Lower lobe of right lung (tissue), 2 donors: ENCODE data around the gene AKAP10. TPM values are rescaled to one million over a fixed set of nuclear protein-coding genes. Genes with fewer than 3 reads are reported as not detected.
A peak's percentile ranks its signal among the peaks of the same experiment; 100 is the strongest.
"Not testable (repeated sequence)": the region's sequence is repeated elsewhere in the genome, so short reads cannot be mapped to it uniquely, and the experiment has no call there.

Experiments used
- ATAC-seq, 2 donors: fragments of 200-7000 bp; cut with Tn5 transposase; one replicate each; pipeline ENCODE4 v1.9.1; 2020 to 2022; ENCODE audit warnings: mild to moderate bottlenecking in 2 of 2, moderate library complexity in 2 of 2
- DNase-seq: peaks from one replicate; pipeline ENCODE4 v3.0.0-alpha.2; 2020
- H3K27ac ChIP-seq: fragments of 200-600 bp; one replicate; pipeline ENCODE4 v1.8.0; 2022
- H3K27me3 ChIP-seq: fragments of 200-600 bp; one replicate; pipeline ENCODE4 v1.8.0; 2022; ENCODE audit warnings: low read depth
- H3K36me3 ChIP-seq: fragments of 200-600 bp; one replicate; pipeline ENCODE4 v1.8.0; 2022; ENCODE audit warnings: mild to moderate bottlenecking
- H3K4me1 ChIP-seq: fragments of 200-600 bp; one replicate; pipeline ENCODE4 v1.8.0; 2022
- H3K4me3 ChIP-seq: fragments of 200-600 bp; one replicate; pipeline ENCODE4 v1.8.0; 2022; ENCODE audit warnings: mild to moderate bottlenecking
- H3K9me3 ChIP-seq: fragments of 200-600 bp; one replicate; pipeline ENCODE4 v1.8.0; 2022
- CTCF ChIP-seq: fragments of 200-600 bp; IDR thresholded peaks from one replicate; pipeline ENCODE4 v1.8.0; 2022; ENCODE audit warnings: antibody characterized with exemption, mild to moderate bottlenecking
- intact Hi-C: fragments of 100-400 bp; cut with DNase I; formaldehyde crosslinking; loops from one replicate; pipeline ENCODE4 v1.11.0; 2022
- long read RNA-seq: library from polyadenylated mRNA; unstranded; transcript quantifications from one replicate; pipeline ENCODE4 v2.0.0, GENCODE V29; 2021
- total RNA-seq: library from RNA; stranded (reverse); fragmentation: NEBNext Ultra II Directional; extraction: Animal tissue kit (Norgen Biotek cat#: 25700); gene quantifications from one replicate; pipeline ENCODE4 v1.2.1, GENCODE V29; 2021
- donor health status: DM: no; HTN: yes; CAD: no; lungs with severe emphysema.

AKAP10 gene
- 38.1 TPM for total RNA-seq
- long read RNA-seq, full-length matches to known transcripts = 42 of 80 reads
- long read RNA-seq, partial matches to known transcripts = 9 of 80 reads
- long read RNA-seq, other reads (novel, unspliced or antisense) = 29 of 80 reads

GRCh38 chr17:19977293-19978208, at the start of gene AKAP10:
TSS of gene AKAP10 (minus strand) at chr17:19977828. CDS start at chr17:19977679, 149 bp downstream.
- peak within 1 kb of the TSS; percentile 98 for H3K27ac ChIP-seq
- peaks cover 32% of the 10 kb centered on the region for H3K4me1 ChIP-seq
- H3K36me3 ChIP-seq = no peaks in the 10 kb centered on the region
- no peaks in the 10 kb centered on the region for H3K9me3 ChIP-seq
- peak within 1 kb of the TSS; percentile 98 for H3K4me3 ChIP-seq
- peak; percentile 98 to 99 for ATAC-seq
- intact Hi-C loops = no loop called here
- TF ChIP-seq CTCF = no peak
- H3K27me3 ChIP-seq = no peaks in the 10 kb centered on the region
- peak; percentile 97 for DNase-seq

- Histone ChIP-seq H3K27ac (no peak overlapping the region), H3K36me3 (no peaks in the 10 kb centered on the region), H3K27me3 (no peaks in the 10 kb centered on the region), H3K4me1 (no peaks in the 10 kb centered on the region), H3K4me3 (no peak overlapping the region), H3K9me3 (no peaks in the 10 kb centered on the region)
- DNase-seq (no peak), ATAC-seq (no peak)
- TF ChIP-seq CTCF = no peak
- intact Hi-C loops = no loop called here
Observed at GRCh38 chr17:20026960-20027359, 49.3 kb upstream of the AKAP10 start.

- TF ChIP-seq CTCF = no peak
- intact Hi-C loops = no loop called here
- ATAC-seq = no peak
- H3K27me3 ChIP-seq = no peaks in the 10 kb centered on the region
- no peak overlapping the region for H3K27ac ChIP-seq
- DNase-seq = no peak
- H3K4me1 ChIP-seq = no peaks in the 10 kb centered on the region
- H3K36me3 ChIP-seq = no peaks in the 10 kb centered on the region
- H3K4me3 ChIP-seq = no peak overlapping the region
- H3K9me3 ChIP-seq = no peaks in the 10 kb centered on the region
Observed at GRCh38 chr17:20022701-20023100, 45.1 kb upstream of the AKAP10 start.

GRCh38 chr17:20016475-20016992, 38.9 kb upstream of the AKAP10 start:
- not testable (repeated sequence) for ATAC-seq

GRCh38 chr17:20012017-20012536, 34.4 kb upstream of the AKAP10 start:
- intact Hi-C loops = no loop called here
- H3K36me3 ChIP-seq = no peaks in the 10 kb centered on the region
- ATAC-seq (no peak), DNase-seq (no peak)
- peaks cover 23% of the 10 kb centered on the region for H3K4me1 ChIP-seq
- no peak for TF ChIP-seq CTCF
- H3K27me3 ChIP-seq = peaks cover 41% of the 10 kb centered on the region
- no peak overlapping the region for H3K27ac ChIP-seq
- H3K4me3 ChIP-seq = no peak overlapping the region
- no peaks in the 10 kb centered on the region for H3K9me3 ChIP-seq

More at GRCh38 chr17:20016475-20016992, 38.9 kb upstream of the AKAP10 start:
- H3K4me1 ChIP-seq, H3K9me3 ChIP-seq, H3K36me3 ChIP-seq, H3K4me3 ChIP-seq, intact Hi-C loops, H3K27ac ChIP-seq, DNase-seq: not testable (repeated sequence)
- peaks cover 22% of the 10 kb centered on the region for H3K27me3 ChIP-seq
